GM13977 (cell line): ENCODE data around the gene SART3.

Experiments used
- DNase-seq: peaks from one replicate; pipeline ENCODE4 v3.0.0; 2012; ENCODE audit warnings: low spot score
- CTCF ChIP-seq: IDR thresholded peaks from 2 replicates; pipeline ENCODE4 v1.5.1; 2012; ENCODE audit warnings: mild to moderate bottlenecking, control low read depth; ENCODE audit not compliant: insufficient read depth; ENCODE audit errors: extremely low read depth, missing control alignments
- in situ Hi-C: fragments of 300-500 bp; cut with MboI; formaldehyde crosslinking; loops from one replicate; pipeline ENCODE4 v1.12.0; 2022; ENCODE audit warnings: low sequenced_read_pairs, low pct_unique_long_range_greater_than_20kb, mixed read lengths, inconsistent platforms; ENCODE audit not compliant: unreplicated experiment

SART3 gene

GRCh38 chr12:108602209-108602705 lies 41.3 kb upstream of the SART3 start:
- no peak for TF ChIP-seq CTCF
- in situ Hi-C loops: no loop called here
- no peak for DNase-seq

DNA sequence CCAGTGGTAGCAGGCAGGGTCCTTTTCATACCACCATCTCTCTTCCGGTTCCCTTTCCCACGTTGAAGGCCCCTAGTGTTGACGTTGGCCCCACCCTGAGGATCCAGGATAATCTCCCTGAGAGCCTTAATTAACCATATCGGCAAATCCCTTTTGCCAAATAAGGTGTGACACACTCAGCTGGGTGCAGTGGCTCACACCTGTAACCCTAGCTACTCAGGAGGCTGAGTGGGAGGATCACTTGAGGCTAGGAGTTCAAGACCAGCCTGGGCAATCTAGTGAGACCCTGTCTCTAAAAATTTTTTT lies 39.7 kb upstream of the SART3 start:
- TF ChIP-seq CTCF: no peak
- no peak for DNase-seq
- in situ Hi-C loops: no loop called here

- DNase-seq: no peak
- in situ Hi-C loops: no loop called here
Measured at GRCh38 chr12:108599948-108600701, 39.2 kb upstream of the SART3 start.

DNA sequence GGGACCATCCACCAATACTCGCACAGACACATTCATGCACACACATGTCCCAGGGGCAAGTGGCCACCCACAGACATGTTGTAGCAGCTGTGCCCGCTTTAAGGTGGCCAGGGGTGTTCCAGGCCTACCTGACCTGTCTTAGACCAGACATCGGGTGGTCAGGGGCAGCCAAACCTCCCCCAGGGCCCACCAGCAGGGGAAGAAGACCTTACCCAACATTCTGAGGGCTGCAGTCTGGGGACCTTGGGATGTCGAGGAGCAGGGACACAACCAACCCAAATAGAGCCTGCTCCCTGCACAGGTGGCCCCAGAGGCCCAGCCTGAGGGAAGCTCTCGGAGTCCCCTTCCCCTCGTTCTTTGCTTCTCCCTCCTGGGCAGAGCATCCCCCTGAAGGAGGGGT lies 38.6 kb upstream of the SART3 start:
- TF ChIP-seq CTCF: no peak
- no peak for DNase-seq
- in situ Hi-C loops: no loop called here

More at GRCh38 chr12:108599948-108600701, 39.2 kb upstream of the SART3 start:
- TF ChIP-seq CTCF: no peak

- in situ Hi-C loops: no loop called here
- no peak for DNase-seq
- TF ChIP-seq CTCF: no peak
Measured at GRCh38 chr12:108598553-108599250, 37.7 kb upstream of the SART3 start.

DNA sequence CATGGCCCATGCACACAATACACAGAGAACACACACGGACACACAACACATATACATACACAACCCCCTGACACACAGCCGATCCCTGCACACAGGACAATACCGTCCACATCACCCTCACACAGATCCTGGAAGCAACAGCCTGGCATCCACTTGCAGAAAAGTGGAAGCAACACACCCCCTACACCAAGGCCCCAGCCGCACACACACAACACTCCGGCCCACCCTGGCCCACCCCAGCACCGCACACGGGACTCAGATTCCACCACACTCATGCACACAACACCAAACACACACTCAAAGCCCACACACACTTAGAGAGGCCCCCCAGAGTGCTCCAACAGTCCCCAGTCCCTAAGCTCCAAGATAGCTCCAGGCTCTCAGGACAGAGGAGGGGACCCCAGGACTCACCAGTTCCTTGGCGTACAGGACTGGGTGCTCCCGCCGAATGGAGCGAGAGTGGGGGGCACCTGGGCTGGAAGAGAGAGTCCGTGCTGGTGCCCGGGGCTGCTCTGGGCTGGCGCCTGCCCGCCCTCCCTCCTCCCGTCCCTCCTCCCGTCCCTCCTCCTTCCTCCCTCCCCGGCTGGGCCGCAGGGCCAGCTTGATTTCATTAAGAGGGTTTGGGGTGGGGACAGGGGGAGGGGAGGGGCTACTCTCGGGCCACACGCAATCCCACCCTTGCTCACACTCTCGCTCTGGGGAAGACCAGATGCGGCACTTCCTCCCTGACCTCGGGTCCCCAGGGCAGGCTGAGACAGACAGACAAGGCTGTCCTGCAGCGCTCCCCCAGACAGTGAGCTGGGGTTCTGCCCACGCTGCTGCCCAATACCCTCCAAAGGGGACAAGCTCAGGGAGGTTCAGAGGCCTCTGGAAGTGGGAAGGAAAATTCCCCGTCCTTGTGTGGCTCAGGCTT lies 36.8 kb upstream of the SART3 start, which contains the start of gene TMEM119:
TSS of gene TMEM119 (minus strand) at position 526 of the 913 bp plus-strand sequence. CDS start 5,701 bp downstream, outside the sequence.
- TF ChIP-seq CTCF: no peak
- no peak for DNase-seq
- in situ Hi-C loops: no loop called here
